ENCODE data around the gene CST1.
"Not testable (repeated sequence)": the region's sequence is repeated elsewhere in the genome, so short reads cannot be mapped to it uniquely, and the experiment has no call there.

The CST1 gene

GRCh38 chr20:23750786-23751185 is at the start of gene CST1:
Gene CST1, minus strand, starts transcription at chr20:23750935. Its CDS starts 69 bp downstream, at chr20:23750866.
- H3K9me3 Mint-ChIP-seq; H3K36me3 Mint-ChIP-seq; H3K4me1 Mint-ChIP-seq; ATAC-seq (replicated peaks); H3K27me3 Mint-ChIP-seq; H3K27ac Mint-ChIP-seq; H3K4me3 Mint-ChIP-seq; DNase-seq: not testable (repeated sequence)

- not testable (repeated sequence) for H3K36me3 Mint-ChIP-seq, H3K9me3 Mint-ChIP-seq, DNase-seq, H3K4me1 Mint-ChIP-seq, H3K27ac Mint-ChIP-seq, H3K4me3 Mint-ChIP-seq
- peak; percentile 78 to 84 for ATAC-seq (replicated peaks)
- H3K27me3 Mint-ChIP-seq = peaks cover 8 to 12% of the 10 kb centered on the region in 2 donors
These were observed 48.6 kb upstream of the CST1 start for GRCh38 chr20:23799216-23799847.

- Mint-ChIP-seq H3K27ac (no peak overlapping the region), H3K4me3 (no peak overlapping the region), H3K4me1 (no peaks in the 10 kb centered on the region), H3K9me3 (no peaks in the 10 kb centered on the region), H3K27me3 (peaks cover 8 to 16% of the 10 kb centered on the region in 2 donors), H3K36me3 (no peaks in the 10 kb centered on the region)
- DNase-seq = no peak
- ATAC-seq (replicated peaks) = no peak
These were observed 44.8 kb upstream of the CST1 start for GRCh38 chr20:23795526-23795925.

GRCh38 chr20:23794841-23795240 is 44.1 kb upstream of the CST1 start:
- no peak overlapping the region for H3K27ac Mint-ChIP-seq
- DNase-seq (no peak), ATAC-seq (replicated peaks) (no peak)
- no peaks in the 10 kb centered on the region for H3K36me3 Mint-ChIP-seq
- H3K27me3 Mint-ChIP-seq = peaks cover 8 to 18% of the 10 kb centered on the region in 2 donors
- H3K4me3 Mint-ChIP-seq = no peak overlapping the region
- H3K9me3 Mint-ChIP-seq = no peaks in the 10 kb centered on the region
- H3K4me1 Mint-ChIP-seq = no peaks in the 10 kb centered on the region

- ATAC-seq (replicated peaks) (no peak), DNase-seq (no peak)
- no peaks in the 10 kb centered on the region for H3K9me3 Mint-ChIP-seq
- H3K27ac Mint-ChIP-seq = no peak overlapping the region
- H3K36me3 Mint-ChIP-seq = no peaks in the 10 kb centered on the region
- no peak overlapping the region for H3K4me3 Mint-ChIP-seq
- no peaks in the 10 kb centered on the region for H3K4me1 Mint-ChIP-seq
- peaks cover 8 to 26% of the 10 kb centered on the region in 2 donors for H3K27me3 Mint-ChIP-seq
These were observed 43.3 kb upstream of the CST1 start for GRCh38 chr20:23794065-23794464.

- H3K4me1 Mint-ChIP-seq = no peaks in the 10 kb centered on the region
- ATAC-seq (replicated peaks) = no peak
- H3K27ac Mint-ChIP-seq = no peak overlapping the region
- no peak for DNase-seq
- H3K4me3 Mint-ChIP-seq = no peak overlapping the region
- H3K36me3 Mint-ChIP-seq = no peaks in the 10 kb centered on the region
- no peaks in the 10 kb centered on the region for H3K27me3 Mint-ChIP-seq
- no peaks in the 10 kb centered on the region for H3K9me3 Mint-ChIP-seq
These were observed 32.7 kb upstream of the CST1 start for GRCh38 chr20:23783447-23783846.

- H3K4me1 Mint-ChIP-seq = no peaks in the 10 kb centered on the region
- H3K27ac Mint-ChIP-seq = no peak overlapping the region
- no peaks in the 10 kb centered on the region for H3K9me3 Mint-ChIP-seq
- ATAC-seq (replicated peaks) (peak; percentile 44 to 80), DNase-seq (no peak)
- H3K36me3 Mint-ChIP-seq = no peaks in the 10 kb centered on the region
- H3K27me3 Mint-ChIP-seq = no peaks in the 10 kb centered on the region
- H3K4me3 Mint-ChIP-seq = no peak overlapping the region
These were observed 31.7 kb upstream of the CST1 start for GRCh38 chr20:23782366-23782983.

GRCh38 chr20:23778676-23779075 is 27.9 kb upstream of the CST1 start:
- not testable (repeated sequence) for H3K27me3 Mint-ChIP-seq; H3K4me1 Mint-ChIP-seq; DNase-seq; ATAC-seq (replicated peaks); H3K4me3 Mint-ChIP-seq; H3K9me3 Mint-ChIP-seq; H3K27ac Mint-ChIP-seq; H3K36me3 Mint-ChIP-seq

GRCh38 chr20:23777380-23777779 is 26.6 kb upstream of the CST1 start:
- not testable (repeated sequence) for ATAC-seq (replicated peaks); H3K36me3 Mint-ChIP-seq; H3K4me3 Mint-ChIP-seq; DNase-seq; H3K27me3 Mint-ChIP-seq; H3K27ac Mint-ChIP-seq; H3K4me1 Mint-ChIP-seq; H3K9me3 Mint-ChIP-seq

GRCh38 chr20:23776067-23776771 is 25.5 kb upstream of the CST1 start:
- Mint-ChIP-seq H3K4me1 (no peaks in the 10 kb centered on the region), H3K27me3 (peaks cover 4 to 8% of the 10 kb centered on the region in 2 donors)
- DNase-seq = no peak

GRCh38 chr20:23774081-23774480 is 23.3 kb upstream of the CST1 start:
- no peak overlapping the region for H3K27ac Mint-ChIP-seq
- peaks cover 4 to 8% of the 10 kb centered on the region in 2 donors for H3K27me3 Mint-ChIP-seq
- no peaks in the 10 kb centered on the region for H3K36me3 Mint-ChIP-seq
- ATAC-seq (replicated peaks) (no peak), DNase-seq (no peak)
- H3K4me3 Mint-ChIP-seq = no peak overlapping the region
- H3K4me1 Mint-ChIP-seq = no peaks in the 10 kb centered on the region
- H3K9me3 Mint-ChIP-seq = no peaks in the 10 kb centered on the region

More at GRCh38 chr20:23776067-23776771, 25.5 kb upstream of the CST1 start:
- Mint-ChIP-seq H3K9me3 (no peaks in the 10 kb centered on the region), H3K27ac (no peak overlapping the region), H3K36me3 (no peaks in the 10 kb centered on the region), H3K4me3 (no peak overlapping the region)
- no peak for ATAC-seq (replicated peaks)

- peaks cover 4 to 8% of the 10 kb centered on the region in 2 donors for H3K27me3 Mint-ChIP-seq
- H3K9me3 Mint-ChIP-seq = no peaks in the 10 kb centered on the region
- no peak overlapping the region for H3K27ac Mint-ChIP-seq
- H3K4me3 Mint-ChIP-seq = no peak overlapping the region
- H3K36me3 Mint-ChIP-seq = no peaks in the 10 kb centered on the region
- H3K4me1 Mint-ChIP-seq = no peaks in the 10 kb centered on the region
- ATAC-seq (replicated peaks) (no peak), DNase-seq (no peak)
These were observed 22.8 kb upstream of the CST1 start for GRCh38 chr20:23773579-23773978.

GRCh38 chr20:23773127-23773526 is 22.4 kb upstream of the CST1 start:
- Mint-ChIP-seq H3K4me1 (no peaks in the 10 kb centered on the region), H3K27me3 (peaks cover 4 to 8% of the 10 kb centered on the region in 2 donors), H3K9me3 (no peaks in the 10 kb centered on the region), H3K4me3 (no peak overlapping the region), H3K27ac (no peak overlapping the region), H3K36me3 (no peaks in the 10 kb centered on the region)
- ATAC-seq (replicated peaks) = no peak
- DNase-seq = no peak

- DNase-seq (no peak), ATAC-seq (replicated peaks) (no peak)
- Mint-ChIP-seq H3K27ac (no peak overlapping the region), H3K4me1 (no peaks in the 10 kb centered on the region), H3K27me3 (peaks cover 4 to 8% of the 10 kb centered on the region in 2 donors), H3K4me3 (no peak overlapping the region), H3K36me3 (no peaks in the 10 kb centered on the region), H3K9me3 (no peaks in the 10 kb centered on the region)
These were observed 21.3 kb upstream of the CST1 start for GRCh38 chr20:23772074-23772473.

- Mint-ChIP-seq H3K27me3 (peaks cover 12 to 13% of the 10 kb centered on the region in 2 donors), H3K36me3 (no peaks in the 10 kb centered on the region), H3K9me3 (peaks cover 0 to 2% of the 10 kb centered on the region in 2 donors), H3K27ac (no peak overlapping the region), H3K4me1 (no peaks in the 10 kb centered on the region), H3K4me3 (no peak overlapping the region)
- ATAC-seq (replicated peaks) = no peak
- no peak for DNase-seq
These were observed 19.6 kb upstream of the CST1 start for GRCh38 chr20:23770384-23770783.

Data from stimulated activated naive B cell treated with anti-CD40 and anti-IgM and Interleukin-4, amounts not matched to agents 10 μg/mL and 1 μg/mL and 100 μg/mL, for 72 hours (primary cell).